Measurements from ENCODE around the gene TBC1D1. TPM values are rescaled to one million over a fixed set of nuclear protein-coding genes. Genes with fewer than 3 reads are reported as not detected.

The TBC1D1 gene
- total RNA-seq, 4 donors from 2014 or later, result 122 to 258 (median 139) TPM

- intact Hi-C loops (cut with DNase I; ENCODE audit: low total_unique reads) (no loop called here), in situ Hi-C loops (cut with MboI; ENCODE audit: low pct_ligation_motif_present in 1 of 4, low pct_unique_long_range_greater_than_20kb in 1 of 4, low sequenced_read_pairs in 3 of 4) (no loop called here)
- no peak for TF ChIP-seq POLR2AphosphoS5 (IDR thresholded peaks at IDR 0.05)
- TF ChIP-seq CTCF (IDR thresholded peaks at IDR 0.05), result no peak
- no peak for TF ChIP-seq EP300 (IDR thresholded peaks at IDR 0.05; ENCODE audit: low read depth)
- no peak for TF ChIP-seq POLR2A (IDR thresholded peaks at IDR 0.05)
- Histone ChIP-seq H3K27ac (peak overlapping the region; percentile 83 to 87 (median 86)), H3K4me3 (no peak overlapping the region), H3K4me1 (peaks cover 11 to 51% (median 26%) of the 10 kb centered on the region in 4 donors), H3K27me3 (no peaks in the 10 kb centered on the region), H3K9me3 (no peaks in the 10 kb centered on the region), H3K36me3 (no peaks in the 10 kb centered on the region)
- peak; percentile 21 for DNase-seq
- 51% methylated on average over 4 of the region's 5 CpGs; no CpG with 5 or more reads in 1 of the 2 donors for WGBS, 2 donors (ENCODE audit: low coverage in 1 of 2)
These were observed 263.4 kb downstream of the TBC1D1 start for GRCh38 chr4:38154252-38154651.

- Histone ChIP-seq H3K4me1 (peaks cover 11 to 53% (median 26%) of the 10 kb centered on the region in 4 donors), H3K9me3 (no peaks in the 10 kb centered on the region), H3K36me3 (no peaks in the 10 kb centered on the region), H3K27me3 (no peaks in the 10 kb centered on the region), H3K4me3 (peak overlapping the region in 1 of 4 donors; percentile 18), H3K27ac (peak overlapping the region; percentile 83 to 87 (median 86))
- DNase-seq, result peak; percentile 85
- TF ChIP-seq CTCF (IDR thresholded peaks at IDR 0.05), result no peak
- no peak for TF ChIP-seq EP300 (IDR thresholded peaks at IDR 0.05; ENCODE audit: low read depth)
- TF ChIP-seq POLR2AphosphoS5 (IDR thresholded peaks at IDR 0.05), result no peak
- TF ChIP-seq POLR2A (IDR thresholded peaks at IDR 0.05), result no peak
- 34 to 40% methylated on average over 7 to 16 of the region's 17 CpGs for WGBS, 2 donors (ENCODE audit: low coverage in 1 of 2)
- in situ Hi-C loops (cut with MboI; ENCODE audit: low pct_ligation_motif_present in 1 of 4, low pct_unique_long_range_greater_than_20kb in 1 of 4, low sequenced_read_pairs in 3 of 4) (no loop called here), intact Hi-C loops (cut with DNase I; ENCODE audit: low total_unique reads) (no loop called here)
These were observed 264.1 kb downstream of the TBC1D1 start for GRCh38 chr4:38154681-38155588.

GRCh38 chr4:38155589-38156294 lies 264.9 kb downstream of the TBC1D1 start:
- intact Hi-C loops (cut with DNase I; ENCODE audit: low total_unique reads), result no loop called here
- DNase-seq, result no peak
- no peaks in the 10 kb centered on the region for H3K36me3 ChIP-seq

More at GRCh38 chr4:38155589-38156294, 264.9 kb downstream of the TBC1D1 start:
- Histone ChIP-seq H3K4me1 (peaks cover 11 to 61% (median 32%) of the 10 kb centered on the region in 4 donors), H3K9me3 (no peaks in the 10 kb centered on the region), H3K4me3 (no peak overlapping the region), H3K27me3 (no peaks in the 10 kb centered on the region), H3K27ac (peak overlapping the region; percentile 83 to 87 (median 86))
- no peak for TF ChIP-seq EP300 (IDR thresholded peaks at IDR 0.05; ENCODE audit: low read depth)
- no peak for TF ChIP-seq POLR2A (IDR thresholded peaks at IDR 0.05)
- no peak for TF ChIP-seq POLR2AphosphoS5 (IDR thresholded peaks at IDR 0.05)
- TF ChIP-seq CTCF (IDR thresholded peaks at IDR 0.05), result no peak
- 60 to 72% methylated on average over 6 to 7 of the region's 7 CpGs for WGBS, 2 donors (ENCODE audit: low coverage in 1 of 2)
- in situ Hi-C loops (cut with MboI; ENCODE audit: low pct_ligation_motif_present in 1 of 4, low pct_unique_long_range_greater_than_20kb in 1 of 4, low sequenced_read_pairs in 3 of 4), result no loop called here

Data from transverse colon (tissue), 4 donors.